Measurements from ENCODE around the gene CPVL.

CPVL gene

DNA sequence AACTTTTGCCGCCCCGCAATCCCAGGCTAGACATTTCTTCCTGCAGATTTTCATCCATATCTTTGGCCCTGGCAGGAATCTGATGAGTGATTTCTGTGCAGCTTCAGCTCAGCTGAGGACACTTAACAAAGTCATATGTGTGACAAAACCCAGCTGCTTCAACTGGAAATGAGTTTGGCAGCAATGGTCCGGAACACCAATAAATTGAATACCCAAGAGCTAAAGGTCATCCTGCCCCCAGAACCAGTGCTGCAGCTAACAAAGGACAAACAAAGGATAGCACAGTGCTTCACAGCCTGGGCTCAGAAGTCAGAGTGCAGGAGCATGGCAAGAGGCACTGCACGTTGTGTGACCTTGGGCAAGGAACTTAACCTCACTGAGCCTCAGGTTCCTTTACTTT, 148.2 kb downstream of the CPVL start:
- no peak for DNase-seq

- DNase-seq, result no peak
Measured at GRCh38 chr7:28996836-28997235, 149.5 kb downstream of the CPVL start.

DNA sequence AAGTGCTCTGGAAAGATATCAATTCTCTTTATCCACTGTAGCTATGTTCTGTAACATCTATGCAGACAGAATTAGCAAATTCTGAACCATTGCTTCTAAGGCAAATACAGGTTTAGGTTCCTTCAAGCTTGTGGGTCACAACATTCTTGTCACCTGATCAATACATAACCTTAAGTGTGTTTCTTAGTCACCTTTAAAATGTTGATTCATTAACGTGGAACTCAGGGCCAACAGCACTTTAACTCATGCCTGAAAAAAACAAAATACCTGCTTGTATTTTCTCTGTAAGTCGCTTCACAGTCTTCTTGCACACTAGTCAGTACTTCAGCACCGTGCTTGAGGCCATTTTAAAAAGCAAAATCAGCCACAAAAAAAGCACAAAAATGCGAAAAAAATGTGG, 153.0 kb downstream of the CPVL start:
- DNase-seq, result no peak

DNA sequence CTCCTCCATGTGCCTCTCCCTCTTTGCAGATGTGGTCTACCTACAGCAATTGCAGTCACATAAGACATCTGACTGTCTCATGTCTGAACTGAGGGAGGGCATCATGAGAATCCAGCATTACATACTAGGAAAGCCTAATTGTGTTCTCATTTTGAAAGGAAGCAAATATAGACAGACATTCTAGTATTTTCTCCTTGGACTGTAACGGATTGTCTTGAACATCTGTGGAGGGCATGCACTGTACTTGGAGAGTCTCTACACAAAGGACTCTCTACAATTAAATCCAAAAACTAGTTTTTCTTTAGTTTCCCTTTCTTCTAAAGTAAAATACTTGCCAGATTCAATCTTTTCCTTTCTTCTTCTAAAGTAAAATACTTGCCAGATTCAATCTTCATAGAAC, 153.5 kb downstream of the CPVL start:
- DNase-seq, result no peak

DNA sequence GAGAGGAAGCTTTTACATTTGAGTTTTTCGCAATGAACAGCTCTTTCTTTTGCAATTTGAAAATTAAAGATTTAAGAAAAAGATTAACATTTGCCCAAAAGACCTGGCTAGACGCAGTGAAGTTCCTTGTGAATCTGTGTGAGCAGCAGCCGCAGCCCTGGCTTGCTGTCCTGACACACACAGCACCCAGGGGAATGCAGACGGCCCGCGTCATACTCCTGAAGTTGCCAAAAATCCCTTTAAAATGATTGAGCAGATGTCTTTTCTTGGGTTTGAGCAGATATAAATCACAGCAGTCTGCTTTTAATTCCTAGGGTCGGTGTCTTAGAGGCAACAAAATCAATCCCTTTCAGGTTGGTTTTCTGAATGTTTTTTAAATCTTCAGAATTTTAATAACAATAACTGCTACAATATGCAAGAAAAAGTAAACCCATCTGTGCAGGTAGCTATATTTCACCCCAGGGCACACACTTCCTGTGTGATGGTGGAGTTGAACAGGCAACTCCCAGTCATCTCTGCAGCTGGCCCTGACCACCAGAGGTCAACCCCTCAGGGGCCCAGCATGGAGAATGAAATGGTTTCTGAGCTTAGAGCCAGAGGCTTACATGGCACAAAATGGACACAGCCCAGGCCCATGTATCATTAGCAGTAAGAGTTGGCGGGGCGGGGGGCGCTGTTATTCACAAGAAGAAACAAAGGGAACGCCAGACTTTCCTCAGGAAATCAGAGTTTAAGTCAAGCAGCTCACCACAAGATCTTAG, 156.0 kb downstream of the CPVL start:
- no peak for DNase-seq

GRCh38 chr7:28989211-28989980, 156.9 kb downstream of the CPVL start:
- no peak for DNase-seq

GRCh38 chr7:28988810-28989209, 157.5 kb downstream of the CPVL start:
- DNase-seq, result no peak

GRCh38 chr7:28988091-28988490, 158.2 kb downstream of the CPVL start:
- no peak for DNase-seq

DNA sequence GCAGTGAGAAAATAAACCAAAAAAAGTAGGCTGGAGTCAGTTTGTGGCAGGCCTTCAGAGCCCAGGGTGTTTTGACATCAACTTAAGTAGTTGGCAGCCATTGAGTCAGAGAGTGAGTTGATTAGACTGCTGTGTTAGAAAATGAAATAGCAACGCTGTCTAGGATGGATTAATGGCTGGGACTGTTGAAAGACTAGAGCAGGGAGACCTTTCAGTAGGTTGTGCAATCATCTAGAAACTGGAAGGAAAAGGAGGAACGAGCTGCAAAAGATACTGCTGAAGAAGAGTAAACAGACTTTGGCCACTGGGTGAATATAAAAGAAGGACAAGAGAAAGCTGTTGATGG, 159.6 kb downstream of the CPVL start:
- no peak for DNase-seq

DNA sequence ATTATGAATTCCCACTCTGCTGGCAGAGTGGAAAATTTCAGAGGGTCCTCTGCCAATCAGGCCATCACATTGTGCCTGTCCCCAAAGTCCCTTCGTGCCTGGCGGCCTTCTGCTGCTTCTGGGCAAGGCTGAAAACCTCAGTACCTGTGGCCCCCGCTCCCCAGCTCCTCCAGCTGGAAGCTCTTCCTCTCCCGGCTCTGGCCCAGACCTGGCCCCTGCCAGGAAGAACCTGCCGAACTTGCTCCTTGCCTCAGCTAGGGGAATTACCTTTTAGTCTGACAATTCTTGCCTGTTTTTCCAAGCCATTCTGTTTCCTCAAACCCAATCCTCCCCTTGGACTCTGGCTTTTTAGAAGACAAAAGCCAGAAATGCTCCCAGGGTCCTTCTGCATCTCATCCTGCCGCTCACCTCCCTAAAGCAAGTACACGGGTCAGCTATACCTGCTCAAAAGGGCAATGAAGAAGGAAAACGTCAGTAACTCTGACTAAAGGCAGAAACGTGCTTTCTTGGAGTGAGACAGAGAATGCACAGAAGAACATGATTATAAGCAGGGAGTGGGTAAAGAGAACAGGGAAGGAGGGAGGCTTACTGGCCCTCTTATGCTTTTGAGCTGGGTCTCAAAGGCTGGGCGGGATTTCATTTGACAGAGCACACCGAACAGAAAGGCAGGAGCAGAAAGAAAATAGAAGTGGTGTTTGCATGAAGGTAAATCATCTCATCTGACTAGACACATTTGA, 160.1 kb downstream of the CPVL start:
- no peak for DNase-seq

- no peak for DNase-seq
Measured at GRCh38 chr7:28984631-28985030, 161.7 kb downstream of the CPVL start.

DNA sequence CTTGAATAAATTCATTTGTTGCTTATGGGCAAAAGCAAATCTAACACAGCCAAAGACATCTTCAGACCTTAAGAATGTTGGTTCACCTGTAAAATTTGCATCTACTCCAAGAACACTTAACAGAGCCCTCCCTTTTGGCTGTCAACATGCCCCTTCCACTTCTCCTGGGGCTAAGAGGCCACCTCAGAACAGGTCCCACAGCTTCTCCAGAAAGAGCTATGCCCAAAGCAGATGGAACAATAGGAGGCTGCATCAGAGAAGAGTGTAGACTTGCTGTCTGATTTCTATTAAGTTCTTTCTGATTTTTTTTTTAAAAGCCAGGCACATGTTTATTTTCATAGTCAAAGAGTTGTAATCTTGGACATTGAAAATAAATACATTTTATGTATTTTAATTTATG, 162.1 kb downstream of the CPVL start:
- DNase-seq, result no peak

- no peak for DNase-seq
Measured at GRCh38 chr7:28983396-28984190, 162.7 kb downstream of the CPVL start.

DNA sequence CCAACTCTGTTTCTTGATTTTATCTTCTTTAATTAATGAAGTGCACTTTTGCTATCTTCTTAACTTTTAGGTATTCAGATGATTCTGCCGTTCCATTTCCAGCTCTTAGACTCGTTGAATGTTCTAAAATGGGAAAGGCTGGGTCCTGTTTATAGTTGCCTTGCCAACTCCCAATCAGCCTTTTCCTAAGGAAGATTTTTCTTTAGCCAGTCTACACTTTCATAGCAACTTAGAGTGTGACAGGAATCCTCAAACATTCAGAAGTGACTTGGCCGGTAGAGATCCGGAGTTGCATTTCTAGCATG, 165.2 kb downstream of the CPVL start:
- no peak for DNase-seq

DNA sequence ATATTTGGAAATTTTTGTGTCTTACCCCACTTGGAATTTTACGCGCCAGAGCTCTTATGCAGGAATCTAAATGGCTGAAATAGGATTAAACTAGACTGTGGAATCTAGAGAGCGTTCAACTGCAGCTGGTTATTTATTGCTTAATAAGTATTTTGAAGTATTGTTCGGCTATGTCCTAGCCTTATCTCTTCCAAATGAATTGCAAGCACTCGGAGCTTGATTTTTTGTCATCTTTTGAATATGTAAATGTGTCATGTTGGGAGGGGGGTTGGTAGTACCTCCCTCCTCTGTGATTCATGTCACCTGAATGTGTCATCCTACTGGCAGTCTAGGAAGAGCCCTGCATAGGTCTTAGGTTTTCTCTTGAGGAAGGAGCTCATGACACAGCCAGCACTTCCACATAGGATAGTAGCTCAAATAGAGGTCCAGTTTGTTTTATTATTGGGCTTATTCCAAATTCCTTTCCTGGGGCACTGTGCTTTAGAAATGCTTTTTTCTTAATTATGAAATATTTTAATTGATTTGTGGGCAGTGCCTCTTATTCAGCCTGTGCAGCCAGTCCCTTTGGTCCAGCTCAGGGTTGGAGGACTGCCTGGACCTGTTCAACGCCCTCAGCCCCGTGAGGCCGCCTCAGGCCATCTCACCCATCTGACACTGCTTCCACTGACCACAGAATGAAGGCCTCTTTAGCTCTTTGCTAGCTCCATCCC, 165.7 kb downstream of the CPVL start:
- DNase-seq, result no peak

GRCh38 chr7:28979776-28980175, 166.6 kb downstream of the CPVL start:
- DNase-seq, result no peak

DNA sequence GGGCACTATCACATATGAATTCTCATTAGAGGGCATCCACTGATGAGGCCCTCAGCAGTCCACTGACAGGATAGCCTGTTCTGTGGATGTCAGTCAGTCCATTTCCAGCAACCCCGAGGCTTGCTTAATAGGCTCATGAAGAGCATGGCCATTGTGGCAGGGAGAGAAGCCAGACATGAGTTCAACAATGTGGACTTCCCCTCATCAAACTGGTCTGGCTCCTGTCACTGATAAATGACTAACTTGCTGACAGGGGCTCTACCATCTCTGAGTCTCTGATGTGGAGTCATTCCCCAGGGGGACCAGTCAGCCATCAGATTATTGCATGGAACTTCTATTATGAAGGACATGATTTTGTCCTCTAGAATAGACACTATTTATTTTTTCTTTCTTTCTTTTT, 168.5 kb downstream of the CPVL start:
- DNase-seq, result no peak

- DNase-seq, result no peak
Measured at GRCh38 chr7:28976022-28976421, 170.3 kb downstream of the CPVL start.

DNA sequence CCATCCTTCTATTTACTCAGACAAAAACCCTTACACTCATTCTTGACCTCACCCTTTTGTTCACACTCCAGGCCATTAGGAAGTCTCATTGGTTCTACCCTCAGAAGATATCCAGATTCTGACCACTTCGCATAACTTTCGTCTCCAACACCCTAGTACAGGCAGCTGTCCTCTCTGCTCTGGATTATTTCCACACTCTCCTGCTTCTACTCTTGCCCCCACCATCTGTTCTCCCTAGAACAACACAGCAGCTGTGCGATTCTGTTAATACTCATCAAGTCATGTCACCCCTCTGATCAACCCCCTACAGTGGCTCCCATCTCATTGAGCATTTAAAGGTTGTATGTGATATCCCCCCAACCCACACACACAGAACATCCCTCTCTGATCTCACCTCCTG, 172.7 kb downstream of the CPVL start:
- no peak for DNase-seq

- no peak for DNase-seq
Measured at GRCh38 chr7:28964056-28964455, 182.3 kb downstream of the CPVL start.

- DNase-seq, result no peak
Measured at GRCh38 chr7:28961972-28962371, 184.4 kb downstream of the CPVL start.

- DNase-seq, result no peak
Measured at GRCh38 chr7:28960071-28960840, 186.1 kb downstream of the CPVL start.
